ENCODE results near the gene SLC35A3.
A peak's percentile ranks its signal among the peaks of the same experiment; 100 is the strongest.

The SLC35A3 gene

GRCh38 chr1:100035214-100035613, 65.4 kb downstream of the SLC35A3 start:
- POLR2A ChIA-PET: no interaction called here
- TF ChIP-seq CTCF (IDR thresholded peaks at IDR 0.05; ENCODE audit: insufficient read depth, low read length, missing control alignments): no peak
- CTCF ChIA-PET: interaction anchor here (0.8 kb wide), 1 partner anchor 229 kb away, joined by 4 read pairs; no protein-coding TSS in a partner anchor
- H3K4me3 ChIP-seq (ENCODE audit: low read depth, low read length): no peak overlapping the region
- no peak for DNase-seq (ENCODE audit: low read depth, low spot score)

GRCh38 chr1:100036718-100037655, 67.2 kb downstream of the SLC35A3 start:
- ChIA-PET CTCF (no interaction called here), POLR2A (interaction anchor here (0.7 to 1.3 kb wide), 2 partner anchors 39 to 67 kb away, joined by 3 to 4 read pairs; partner anchors contain the start of gene SLC35A3)
- no peak for DNase-seq (ENCODE audit: low read depth, low spot score)
- H3K4me3 ChIP-seq (ENCODE audit: low read depth, low read length): peak overlapping the region; percentile 80
- TF ChIP-seq CTCF (IDR thresholded peaks at IDR 0.05; ENCODE audit: insufficient read depth, low read length, missing control alignments): no peak

GRCh38 chr1:100037656-100037926, 67.8 kb downstream of the SLC35A3 start:
- peak overlapping the region; percentile 80 for H3K4me3 ChIP-seq (ENCODE audit: low read depth, low read length)
- ChIA-PET POLR2A (interaction anchor here (0.7 to 1.3 kb wide), 2 partner anchors 38 to 68 kb away, joined by 3 to 4 read pairs; partner anchors contain the start of gene SLC35A3), CTCF (interaction anchor here (0.6 kb wide), 1 partner anchor 16 kb away, joined by 3 read pairs; no protein-coding TSS in a partner anchor)
- no peak for DNase-seq (ENCODE audit: low read depth, low spot score)
- TF ChIP-seq CTCF (IDR thresholded peaks at IDR 0.05; ENCODE audit: insufficient read depth, low read length, missing control alignments): no peak

- DNase-seq (ENCODE audit: low read depth, low spot score): no peak
- CTCF ChIA-PET: interaction anchor here (0.6 kb wide), 1 partner anchor 16 kb away, joined by 3 read pairs; no protein-coding TSS in a partner anchor
- TF ChIP-seq CTCF (IDR thresholded peaks at IDR 0.05; ENCODE audit: insufficient read depth, low read length, missing control alignments): no peak
- POLR2A ChIA-PET: interaction anchor here (0.7 to 1.3 kb wide), 3 partner anchors 38 to 222 kb away, joined by 3 to 4 read pairs (median 3); partner anchors contain the start of gene SLC35A3
- H3K4me3 ChIP-seq (ENCODE audit: low read depth, low read length): peak overlapping the region; percentile 80
These were observed 68.3 kb downstream of the SLC35A3 start for GRCh38 chr1:100037927-100038659.

GRCh38 chr1:100038660-100039287, 69.0 kb downstream of the SLC35A3 start:
- POLR2A ChIA-PET: interaction anchor here (0.9 to 1.3 kb wide), 2 partner anchors 69 to 223 kb away, joined by 3 to 4 read pairs; partner anchors contain the start of gene SLC35A3
- peak; percentile 3 for DNase-seq (ENCODE audit: low read depth, low spot score)
- TF ChIP-seq CTCF (IDR thresholded peaks at IDR 0.05; ENCODE audit: insufficient read depth, low read length, missing control alignments): no peak
- CTCF ChIA-PET: interaction anchor here (1.4 kb wide), 1 partner anchor 11 kb away, joined by 3 read pairs; no protein-coding TSS in a partner anchor
- peak overlapping the region; percentile 80 for H3K4me3 ChIP-seq (ENCODE audit: low read depth, low read length)
